ENCODE measurements around the gene SYNRG.

- TF ChIP-seq GATA2 (IDR thresholded peaks at IDR 0.05; ENCODE audit: low read depth, low read length) (no peak), GATA3 (IDR thresholded peaks at IDR 0.05; ENCODE audit: low read depth, low read length) (no peak)
Measured at GRCh38 chr17:37650419-37651003, 41.3 kb upstream of the SYNRG start.

Measured in SH-SY5Y (cell line).